K562 (cell line): ENCODE measurements around the gene ZDHHC19. TPM values are rescaled to one million over a fixed set of nuclear protein-coding genes. Genes with fewer than 3 reads are reported as not detected.
A peak's percentile ranks its signal among the peaks of the same experiment; 100 is the strongest.

Source experiments
- ATAC-seq: fragments of 200-7000 bp; cut with Tn5 transposase; 3 replicates; pipeline ENCODE4 v1.9.1; 2020; ENCODE audit warnings: moderate library complexity
- BruUV-seq: library from RNA; stranded (reverse); fragments of 400-500 nt; replicated peaks from 2 replicates; lab custom pipeline; 2021; lab: Mats Ljungman, UMichigan
- CTCF ChIA-PET: fragments of 300-600 bp; formaldehyde crosslinking; extraction: SDS; loops from one replicate; lab custom pipeline; 2021; ENCODE audit warnings: low intra/inter-chr PET ratio; lab: Yijun Ruan, JAX
- POLR2A ChIA-PET: fragments of 300-600, 350-650 bp; sonication (Branson Sonifier 250); formaldehyde crosslinking; extraction: SDS; loops from one replicate; lab custom pipeline; 2021; ENCODE audit warnings: antibody characterized with exemption, inconsistent platforms; lab: Yijun Ruan, JAX
- DNase-seq, 4 experiments: peaks; one replicate each; pipeline versions ENCODE4 v3.0.0 to v3.0.0-alpha.2; 2011 to 2018; ENCODE audit warnings: low spot score in 3 of 4, mixed read lengths in 3 of 4; ENCODE audit errors: extremely low read depth in 1 of 4
- FAIRE-seq: peaks from 2 replicates; lab custom pipeline; 2011; peaks lifted over from hg19 to GRCh38; lab: Jason Lieb, UNC
- H2AFZ ChIP-seq: 2 replicates; pipeline ENCODE4 v1.6.0; 2011; ENCODE audit warnings: low read depth, low read length, control low read depth, inconsistent platforms
- H3K27ac ChIP-seq: fragments of 200-600 bp; 3 replicates; pipeline ENCODE4 v1.8.0; 2011; ENCODE audit warnings: low read depth, mild to moderate bottlenecking, control low read depth, inconsistent platforms, low read length, moderate library complexity, mixed read lengths; ENCODE audit errors: extremely low read depth
- H3K27me3 ChIP-seq, 2 experiments: fragments of 300-600 bp in 1 of 2; 2 replicates in 1 of 2; 3 replicates in 1 of 2; pipeline versions ENCODE4 v1.6.0 to v1.8.0; 2011; ENCODE audit warnings: inconsistent platforms in 2 of 2, low read length in 2 of 2, mild to moderate bottlenecking in 1 of 2, mixed read lengths in 1 of 2, moderate library complexity in 1 of 2; ENCODE audit not compliant: control insufficient read depth in 2 of 2, insufficient read depth in 2 of 2
- H3K36me3 ChIP-seq: fragments of 300-600 bp; 3 replicates; pipeline ENCODE4 v1.8.0; 2011; ENCODE audit warnings: mild to moderate bottlenecking, low read length, inconsistent platforms; ENCODE audit not compliant: control insufficient read depth, insufficient read depth
- H3K4me1 ChIP-seq, 2 experiments: fragments of 200-600 bp in 1 of 2; replicated peaks in 1 of 2; 2 replicates in 1 of 2; 3 replicates in 1 of 2; pipeline versions ENCODE4 v1.5.1 to v1.8.0; 2011; ENCODE audit warnings: inconsistent platforms in 2 of 2, low read length in 2 of 2, mild to moderate bottlenecking in 1 of 2, mixed read lengths in 1 of 2, moderate library complexity in 1 of 2; ENCODE audit not compliant: control insufficient read depth in 2 of 2, insufficient read depth in 2 of 2
- H3K4me2 ChIP-seq: 2 replicates; pipeline ENCODE4 v1.6.1; 2011; ENCODE audit warnings: low read length, control low read depth, inconsistent platforms, mixed read lengths; ENCODE audit not compliant: insufficient read depth
- H3K4me3 ChIP-seq: fragments of 200-600 bp; sonication (generic), shearing (Covaris generic); 2 replicates; pipeline ENCODE4 v1.5.1; 2016; ENCODE audit warnings: control low read depth, inconsistent platforms
- H3K79me2 ChIP-seq: fragments of 200-600 bp; 3 replicates; pipeline ENCODE4 v1.8.0; 2011; ENCODE audit warnings: low read length, inconsistent platforms; ENCODE audit not compliant: control insufficient read depth, insufficient read depth
- H3K9ac ChIP-seq, 2 experiments: 2 replicates each; pipeline versions ENCODE4 v1.6.0 to v1.6.1; 2011; ENCODE audit warnings: low read depth in 2 of 2, low read length in 2 of 2, control low read depth in 1 of 2, inconsistent platforms in 1 of 2, mild to moderate bottlenecking in 1 of 2, mixed read lengths in 1 of 2; ENCODE audit not compliant: insufficient read depth in 1 of 2
- H3K9me1 ChIP-seq: one replicate; pipeline ENCODE4 v1.6.0; 2011; ENCODE audit warnings: inconsistent platforms, mild to moderate bottlenecking, low read length, moderate library complexity; ENCODE audit not compliant: control insufficient read depth, insufficient read depth
- H3K9me3 ChIP-seq: replicated peaks from 2 replicates; pipeline ENCODE4 v1.5.1; 2011; ENCODE audit warnings: low read depth, low read length, inconsistent platforms; ENCODE audit not compliant: control insufficient read depth, insufficient read depth
- H4K20me1 ChIP-seq: replicated peaks from 2 replicates; pipeline ENCODE4 v1.6.1; 2011; ENCODE audit warnings: low read length, inconsistent platforms, mixed read lengths; ENCODE audit not compliant: control insufficient read depth, insufficient read depth
- ADNP ChIP-seq: fragments of 200-800 bp; sonication (Bioruptor generic); IDR thresholded peaks from 2 replicates; pipeline ENCODE4 v1.6.1; 2016; ENCODE audit warnings: missing genetic modification characterization, missing compliant biosample characterization
- ATF3 ChIP-seq, 2 experiments: fragments of 450-650 bp in 1 of 2; sonication (generic) in 1 of 2; formaldehyde crosslinking in 1 of 2; IDR thresholded peaks in 1 of 2; conservative IDR thresholded peaks in 1 of 2; 2 replicates each; pipeline versions ENCODE4 v1.6.1 to v1.8.1; 2016 to 2023; ENCODE audit warnings: mild to moderate bottlenecking in 2 of 2, moderate library complexity in 2 of 2, inconsistent platforms in 1 of 2, missing genetic modification reagents in 1 of 2
- EGR1 ChIP-seq: fragments of 450-650 bp; conservative IDR thresholded peaks from 2 replicates; pipeline ENCODE4 v1.6.1; 2017; ENCODE audit warnings: mild to moderate bottlenecking
- JUND ChIP-seq, 2 experiments: IDR thresholded peaks; 2 replicates in 1 of 2; 3 replicates in 1 of 2; pipeline ENCODE4 v1.6.1; 2011; ENCODE audit warnings: borderline replicate concordance in 2 of 2, low read depth in 2 of 2, low read length in 2 of 2, improper control_type of control experiment in 1 of 2, missing biosample characterization in 1 of 2, missing genetic modification characterization in 1 of 2, missing genetic modification reagents in 1 of 2
- PCBP1 ChIP-seq: fragments of 200-400 bp; formaldehyde crosslinking; IDR thresholded peaks from 2 replicates; pipeline ENCODE4 v1.6.1; 2018; ENCODE audit warnings: mild to moderate bottlenecking, low read depth, low read length; ENCODE audit not compliant: poor library complexity, severe bottlenecking
- POU5F1 ChIP-seq: fragments of 150-350 bp; IDR thresholded peaks from 2 replicates; pipeline ENCODE4 v1.6.1; 2014; ENCODE audit warnings: borderline replicate concordance, low read length, low read depth, mild to moderate bottlenecking; ENCODE audit not compliant: partially characterized antibody
- TAF7 ChIP-seq: fragments of 450-650 bp; IDR thresholded peaks from 2 replicates; pipeline ENCODE4 v1.6.1; 2016; ENCODE audit warnings: missing genetic modification characterization, missing compliant biosample characterization
- ZNF274 ChIP-seq: IDR thresholded peaks from 2 replicates; pipeline ENCODE4 v1.6.1; 2011; ENCODE audit warnings: low read depth, mild to moderate bottlenecking, low read length, moderate library complexity, borderline replicate concordance
- ZNF785 ChIP-seq: fragments of 250-450 bp; sonication (Bioruptor Pico); IDR thresholded peaks from 2 replicates; pipeline ENCODE4 v1.4.0; 2020; ENCODE audit warnings: mild to moderate bottlenecking
- ZSCAN32 ChIP-seq: fragments of 450-650 bp; formaldehyde crosslinking; IDR thresholded peaks from 2 replicates; pipeline ENCODE4 v1.4.0; 2020; ENCODE audit warnings: mild to moderate bottlenecking, moderate library complexity
- WGBS: fragments of 100-300 bp; shearing (Covaris generic); methylation state at CpG from one replicate; pipeline ENCODE4 v1.1.6; 2016; ENCODE audit warnings: low coverage, mixed read lengths; ENCODE audit not compliant: insufficient coverage; ENCODE audit errors: missing lambda C conversion rate; 5-methylcytosine and 5-hydroxymethylcytosine counted together
- in situ Hi-C: fragments of 300-500 bp; cut with MboI; formaldehyde crosslinking; loops from 4 replicates; pipeline ENCODE4 v1.15.0; 2018; ENCODE audit warnings: inconsistent platforms, mixed read lengths
- intact Hi-C: fragments of 100-400 bp; cut with micrococcal nuclease; formaldehyde crosslinking; loops from 2 replicates; pipeline ENCODE4 v1.14.2; 2022
- polyA plus RNA-seq, 8 experiments: library from polyadenylated mRNA; depleted of rRNA in 4 of 8; stranded (reverse) in 5 of 8; unstranded in 3 of 8; fragments of >200 nt; fragmentation: Nextera tagmentation in 2 of 8; fragmentation: Illumina TruSeq in 1 of 8; extraction: Ambion mirVana in 2 of 8; extraction: Trizol in 1 of 8; gene quantifications; 2 replicates each; pipeline versions ENCODE4 v1.2.1 to v1.2.3, GENCODE V29; 2011 to 2014; ENCODE audit warnings: inconsistent platforms in 1 of 8, missing spikeins in 1 of 8
- small RNA-seq: library from RNA; depleted of rRNA; stranded (forward); fragments of <200 nt; gene quantifications from one replicate; pipeline ENCODE3, GENCODE V24; 2014
- total RNA-seq, 7 experiments: library from RNA; depleted of rRNA in 6 of 7; stranded (reverse); fragments of >200 nt in 6 of 7; fragmentation: Illumina TruSeq in 2 of 7; extraction: Trizol in 2 of 7; gene quantifications; 2 replicates each; pipeline versions ENCODE4 v1.2.1 to v1.2.3, GENCODE V29; 2011 to 2021; ENCODE audit warnings: low replicate concordance in 1 of 7

ZDHHC19 gene
- total and polyA plus RNA-seq, 9 of the 15 experiments (the other 6 are each of a cell fraction or from before 2014, with no cell fraction given) = 0.40 to 5.5 (median 1.1) TPM

- Histone ChIP-seq H4K20me1 (no peaks in the 10 kb centered on the region), H2AFZ (no peak overlapping the region), H3K9me3 (peaks cover 2% of the 10 kb centered on the region; the same call in 1 of the 2 replicates), H3K36me3 (peaks cover 2% of the 10 kb centered on the region; the same call in 1 of the 3 replicates), H3K9ac (no peak overlapping the region), H3K27me3 (no peaks in the 10 kb centered on the region), H3K4me2 (no peak overlapping the region), H3K9me1 (no peaks in the 10 kb centered on the region), H3K4me1 (peaks cover 23 to 24% of the 10 kb centered on the region in 2 experiments), H3K79me2 (peaks cover 9% of the 10 kb centered on the region; the same call in 2 of the 3 replicates), H3K4me3 (no peak overlapping the region), H3K27ac (no peak overlapping the region)
- intact Hi-C loops = no loop called here
- peak in 1 of 4 experiments; percentile 43 for DNase-seq
- no TSS peak for BruUV-seq
- TF ChIP-seq ATF3 (IDR thresholded peaks at IDR 0.05) (peak; percentile 57), ATF3 (CRISPR knock-in tag; conservative IDR thresholded peaks at IDR 0.05) (no peak), ADNP (tag) (peak; percentile 41; the same call in 1 of the 2 replicates), ZNF785 (no peak), ZNF274 (no peak), EGR1 (0 out of 2 replicates have a peak, but pooled peaks have one; percentile 7), POU5F1 (no peak), TAF7 (tag) (no peak), ZSCAN32 (CRISPR knock-in tag) (no peak), JUND (IDR thresholded peaks at IDR 0.05; ENCODE audit: borderline replicate concordance, low read depth, low read length) (peak; percentile 40; the same call in 1 of the 2 replicates), JUND (tag; IDR thresholded peaks at IDR 0.05; ENCODE audit: borderline replicate concordance, low read depth, low read length) (no peak; the same call in 2 of the 3 replicates), PCBP1 (no peak)
- no peak for ATAC-seq
- no peak for FAIRE-seq
- WGBS = 63% methylated on average over 9 of the region's 10 CpGs
- CTCF ChIA-PET = no interaction called here
- in situ Hi-C loops = no loop called here
- POLR2A ChIA-PET = no interaction called here
Observed at GRCh38 chr3:196149375-196149774, 61.8 kb downstream of the ZDHHC19 start.

Small RNAs within 50 kb of the gene (small RNA-seq; reads per million reads assigned to genes)
- not detected for gene RF00019

Other genes starting within 250 kb of the ZDHHC19 start
- 303 and 478 TPM in 2 replicates for gene TFRC, start 129.3 kb downstream of the ZDHHC19 start, total RNA-seq (2014; rRNA removed)
- 468 and 534 TPM in 2 replicates for gene TFRC, start 129.3 kb downstream of the ZDHHC19 start, total RNA-seq (2014; rRNA removed; fragmentation: Illumina TruSeq; extraction: Trizol)
- 310 and 332 TPM in 2 replicates for gene TFRC, start 129.3 kb downstream of the ZDHHC19 start, total RNA-seq (2015; rRNA removed; fragmentation: Illumina TruSeq; extraction: Trizol)
- 450 and 470 TPM in 2 replicates for gene TFRC, start 129.3 kb downstream of the ZDHHC19 start, total RNA-seq (2021)
- gene TFRC, start 129.3 kb downstream of the ZDHHC19 start, polyA plus RNA-seq (2011; rRNA removed) = 521 and 679 TPM in 2 replicates
- 239 and 256 TPM in 2 replicates for gene TFRC, start 129.3 kb downstream of the ZDHHC19 start, polyA plus RNA-seq (2014; fragmentation: Illumina TruSeq; extraction: Trizol)
- gene TFRC, start 129.3 kb downstream of the ZDHHC19 start, polyA plus RNA-seq (2014; fragmentation: Nextera tagmentation; extraction: Ambion mirVana) = 100 to 1,000 TPM; 149 to 308 TPM
- gene TFRC, start 129.3 kb downstream of the ZDHHC19 start, polyA plus RNA-seq (2014; rRNA removed) = 241 and 268 TPM in 2 replicates
- gene SLC51A, start 5.1 kb upstream of the ZDHHC19 start, total RNA-seq (2014; rRNA removed) = not detected in 2 replicates
- gene SLC51A, start 5.1 kb upstream of the ZDHHC19 start, total RNA-seq (2014; rRNA removed; fragmentation: Illumina TruSeq; extraction: Trizol) = not detected in 2 replicates
- gene SLC51A, start 5.1 kb upstream of the ZDHHC19 start, total RNA-seq (2015; rRNA removed; fragmentation: Illumina TruSeq; extraction: Trizol) = not detected in 2 replicates
- not detected in 2 replicates for gene SLC51A, start 5.1 kb upstream of the ZDHHC19 start, total RNA-seq (2021)
- gene SLC51A, start 5.1 kb upstream of the ZDHHC19 start, polyA plus RNA-seq (2011; rRNA removed) = not detected in 2 replicates
- not detected in 2 replicates for gene SLC51A, start 5.1 kb upstream of the ZDHHC19 start, polyA plus RNA-seq (2014; fragmentation: Illumina TruSeq; extraction: Trizol)
- under 1 TPM; 0.35 to 0.38 TPM for gene SLC51A, start 5.1 kb upstream of the ZDHHC19 start, polyA plus RNA-seq (2014; fragmentation: Nextera tagmentation; extraction: Ambion mirVana)
- gene SLC51A, start 5.1 kb upstream of the ZDHHC19 start, polyA plus RNA-seq (2014; rRNA removed) = not detected in 2 replicates
- gene PCYT1A, start 76.3 kb upstream of the ZDHHC19 start, total RNA-seq (2014; rRNA removed) = 42.4 and 49.6 TPM in 2 replicates
- 42.9 and 47.6 TPM in 2 replicates for gene PCYT1A, start 76.3 kb upstream of the ZDHHC19 start, total RNA-seq (2014; rRNA removed; fragmentation: Illumina TruSeq; extraction: Trizol)
- gene PCYT1A, start 76.3 kb upstream of the ZDHHC19 start, total RNA-seq (2015; rRNA removed; fragmentation: Illumina TruSeq; extraction: Trizol) = 51.1 and 53.4 TPM in 2 replicates
- 52.0 and 55.5 TPM in 2 replicates for gene PCYT1A, start 76.3 kb upstream of the ZDHHC19 start, total RNA-seq (2021)
- 53.0 and 55.1 TPM in 2 replicates for gene PCYT1A, start 76.3 kb upstream of the ZDHHC19 start, polyA plus RNA-seq (2011; rRNA removed)
- gene PCYT1A, start 76.3 kb upstream of the ZDHHC19 start, polyA plus RNA-seq (2014; fragmentation: Illumina TruSeq; extraction: Trizol) = 58.2 and 62.8 TPM in 2 replicates
- gene PCYT1A, start 76.3 kb upstream of the ZDHHC19 start, polyA plus RNA-seq (2014; fragmentation: Nextera tagmentation; extraction: Ambion mirVana) = 10 to 100 TPM; 13.4 to 13.5 TPM
- 45.8 and 49.4 TPM in 2 replicates for gene PCYT1A, start 76.3 kb upstream of the ZDHHC19 start, polyA plus RNA-seq (2014; rRNA removed)
- 6.5 and 10.2 TPM in 2 replicates for gene DYNLT2B, start 106.8 kb upstream of the ZDHHC19 start, total RNA-seq (2014; rRNA removed)
- gene DYNLT2B, start 106.8 kb upstream of the ZDHHC19 start, total RNA-seq (2014; rRNA removed; fragmentation: Illumina TruSeq; extraction: Trizol) = 8.3 and 8.7 TPM in 2 replicates
- 7.1 and 8.5 TPM in 2 replicates for gene DYNLT2B, start 106.8 kb upstream of the ZDHHC19 start, total RNA-seq (2015; rRNA removed; fragmentation: Illumina TruSeq; extraction: Trizol)
- gene DYNLT2B, start 106.8 kb upstream of the ZDHHC19 start, total RNA-seq (2021) = 8.3 and 8.6 TPM in 2 replicates
- gene DYNLT2B, start 106.8 kb upstream of the ZDHHC19 start, polyA plus RNA-seq (2011; rRNA removed) = 13.7 and 17.1 TPM in 2 replicates
- 7.4 and 8.8 TPM in 2 replicates for gene DYNLT2B, start 106.8 kb upstream of the ZDHHC19 start, polyA plus RNA-seq (2014; fragmentation: Illumina TruSeq; extraction: Trizol)
- 10 to 100 TPM in 1 of 2 experiments, 1 to 10 TPM in 1; 9.7 to 13.3 TPM for gene DYNLT2B, start 106.8 kb upstream of the ZDHHC19 start, polyA plus RNA-seq (2014; fragmentation: Nextera tagmentation; extraction: Ambion mirVana)
- 16.8 and 19.9 TPM in 2 replicates for gene DYNLT2B, start 106.8 kb upstream of the ZDHHC19 start, polyA plus RNA-seq (2014; rRNA removed)
- gene TM4SF19, start 127.0 kb upstream of the ZDHHC19 start, total RNA-seq (2014; rRNA removed) = 8.0 and 10.6 TPM in 2 replicates
- gene TM4SF19, start 127.0 kb upstream of the ZDHHC19 start, total RNA-seq (2014; rRNA removed; fragmentation: Illumina TruSeq; extraction: Trizol) = 12.5 and 13.6 TPM in 2 replicates
- 15.0 and 15.4 TPM in 2 replicates for gene TM4SF19, start 127.0 kb upstream of the ZDHHC19 start, total RNA-seq (2015; rRNA removed; fragmentation: Illumina TruSeq; extraction: Trizol)
- gene TM4SF19, start 127.0 kb upstream of the ZDHHC19 start, total RNA-seq (2021) = 18.4 and 19.0 TPM in 2 replicates
- gene TM4SF19, start 127.0 kb upstream of the ZDHHC19 start, polyA plus RNA-seq (2011; rRNA removed) = 27.1 and 29.3 TPM in 2 replicates
- gene TM4SF19, start 127.0 kb upstream of the ZDHHC19 start, polyA plus RNA-seq (2014; fragmentation: Illumina TruSeq; extraction: Trizol) = 12.7 and 14.9 TPM in 2 replicates
- 10 to 100 TPM; 25.3 to 26.7 TPM for gene TM4SF19, start 127.0 kb upstream of the ZDHHC19 start, polyA plus RNA-seq (2014; fragmentation: Nextera tagmentation; extraction: Ambion mirVana)
- 13.8 and 19.0 TPM in 2 replicates for gene TM4SF19, start 127.0 kb upstream of the ZDHHC19 start, polyA plus RNA-seq (2014; rRNA removed)
- 10.0 and 10.4 TPM in 2 replicates for gene UBXN7, start 221.0 kb upstream of the ZDHHC19 start, total RNA-seq (2014; rRNA removed)
- gene UBXN7, start 221.0 kb upstream of the ZDHHC19 start, total RNA-seq (2014; rRNA removed; fragmentation: Illumina TruSeq; extraction: Trizol) = 18.0 and 23.8 TPM in 2 replicates
- 11.2 and 12.7 TPM in 2 replicates for gene UBXN7, start 221.0 kb upstream of the ZDHHC19 start, total RNA-seq (2015; rRNA removed; fragmentation: Illumina TruSeq; extraction: Trizol)
- 44.6 and 46.9 TPM in 2 replicates for gene UBXN7, start 221.0 kb upstream of the ZDHHC19 start, total RNA-seq (2021)
- gene UBXN7, start 221.0 kb upstream of the ZDHHC19 start, polyA plus RNA-seq (2011; rRNA removed) = 18.9 and 31.3 TPM in 2 replicates
- 19.8 and 21.9 TPM in 2 replicates for gene UBXN7, start 221.0 kb upstream of the ZDHHC19 start, polyA plus RNA-seq (2014; fragmentation: Illumina TruSeq; extraction: Trizol)
- 1 to 10 TPM; 3.5 to 3.9 TPM for gene UBXN7, start 221.0 kb upstream of the ZDHHC19 start, polyA plus RNA-seq (2014; fragmentation: Nextera tagmentation; extraction: Ambion mirVana)
- 13.2 and 13.4 TPM in 2 replicates for gene UBXN7, start 221.0 kb upstream of the ZDHHC19 start, polyA plus RNA-seq (2014; rRNA removed)